H9 (cell line): ENCODE data around the gene ANKRD13D. TPM values are rescaled to one million over a fixed set of nuclear protein-coding genes. Genes with fewer than 3 reads are reported as not detected.

ENCODE experiments used
- DNase-seq: peaks from one replicate; pipeline ENCODE4 v3.0.0-alpha.2; 2017
- H2AFZ ChIP-seq: one replicate; pipeline ENCODE4 v1.6.1; 2013; ENCODE audit warnings: mild to moderate bottlenecking, low read length, control low read depth, moderate library complexity
- H2AK5ac ChIP-seq: 2 replicates; pipeline ENCODE4 v1.6.1; 2013; ENCODE audit warnings: low read length, control low read depth, mixed read lengths; ENCODE audit not compliant: insufficient read length
- H2BK120ac ChIP-seq: one replicate; pipeline ENCODE4 v1.6.1; 2013; ENCODE audit warnings: low read depth, mild to moderate bottlenecking, low read length, control low read depth, inconsistent platforms; ENCODE audit not compliant: poor library complexity, severe bottlenecking
- H2BK12ac ChIP-seq: 2 replicates; pipeline ENCODE4 v1.6.1; 2013; ENCODE audit warnings: low read length, control low read depth, mixed read lengths, low read depth; ENCODE audit not compliant: insufficient read length
- H2BK15ac ChIP-seq: 2 replicates; pipeline ENCODE4 v1.6.1; 2013; ENCODE audit warnings: low read depth, low read length, control low read depth
- H2BK20ac ChIP-seq: one replicate; pipeline ENCODE4 v1.6.1; 2013; ENCODE audit warnings: low read depth, mild to moderate bottlenecking, low read length, control low read depth, inconsistent platforms; ENCODE audit not compliant: poor library complexity, severe bottlenecking
- H2BK5ac ChIP-seq: 2 replicates; pipeline ENCODE4 v1.6.1; 2013; ENCODE audit warnings: low read length, control low read depth, mixed read lengths; ENCODE audit not compliant: insufficient read length
- H3K14ac ChIP-seq: 2 replicates; pipeline ENCODE4 v1.6.1; 2013; ENCODE audit warnings: low read length, control low read depth; ENCODE audit not compliant: insufficient read depth
- H3K18ac ChIP-seq: 2 replicates; pipeline ENCODE4 v1.6.1; 2013; ENCODE audit warnings: low read depth, mild to moderate bottlenecking, mixed read lengths, low read length, control low read depth; ENCODE audit not compliant: insufficient read length
- H3K23ac ChIP-seq: 2 replicates; pipeline ENCODE4 v1.6.1; 2013; ENCODE audit warnings: low read length, control low read depth, mixed read lengths, low read depth; ENCODE audit not compliant: insufficient read length
- H3K23me2 ChIP-seq: 2 replicates; pipeline ENCODE4 v1.6.1; 2013; ENCODE audit warnings: low read depth, mild to moderate bottlenecking, mixed read lengths, low read length, control low read depth; ENCODE audit not compliant: insufficient read length, poor library complexity, severe bottlenecking
- H3K27ac ChIP-seq: 2 replicates; pipeline ENCODE4 v1.5.1; 2013; ENCODE audit warnings: low read length, control low read depth, mixed read lengths, low read depth; ENCODE audit not compliant: insufficient read length
- H3K27me3 ChIP-seq: 2 replicates; pipeline ENCODE4 v1.6.1; 2013; ENCODE audit warnings: low read length, control low read depth, inconsistent platforms; ENCODE audit not compliant: insufficient read depth
- H3K4ac ChIP-seq: 2 replicates; pipeline ENCODE4 v1.6.1; 2013; ENCODE audit warnings: low read depth, mild to moderate bottlenecking, control low read depth, inconsistent platforms, low read length, moderate library complexity
- H3K4me1 ChIP-seq: 2 replicates; pipeline ENCODE4 v1.6.1; 2013; ENCODE audit warnings: low read length, control low read depth, inconsistent platforms; ENCODE audit not compliant: insufficient read depth
- H3K4me2 ChIP-seq: 2 replicates; pipeline ENCODE4 v1.6.1; 2013; ENCODE audit warnings: low read length, control low read depth, mixed read lengths; ENCODE audit not compliant: insufficient read length, insufficient read depth
- H3K56ac ChIP-seq: 2 replicates; pipeline ENCODE4 v1.6.1; 2013; ENCODE audit warnings: low read depth, mild to moderate bottlenecking, mixed read lengths, low read length, control low read depth; ENCODE audit not compliant: insufficient read length
- H3K79me1 ChIP-seq: 2 replicates; pipeline ENCODE4 v1.6.1; 2013; ENCODE audit warnings: low read depth, mild to moderate bottlenecking, moderate library complexity, low read length, control low read depth, inconsistent platforms; ENCODE audit not compliant: insufficient read depth, poor library complexity, severe bottlenecking
- H3K79me2 ChIP-seq: 2 replicates; pipeline ENCODE4 v1.6.1; 2013; ENCODE audit warnings: low read length, control low read depth, inconsistent platforms; ENCODE audit not compliant: insufficient read depth
- H3K9ac ChIP-seq: 2 replicates; pipeline ENCODE4 v1.6.1; 2013; ENCODE audit warnings: low read length, control low read depth, mixed read lengths; ENCODE audit not compliant: insufficient read length; ENCODE audit errors: extremely low read depth
- H3K9me3 ChIP-seq: one replicate; pipeline ENCODE4 v1.6.1; 2013; ENCODE audit warnings: low read depth, low read length, inconsistent platforms; ENCODE audit not compliant: control insufficient read depth
- H3T11ph ChIP-seq: one replicate; pipeline ENCODE4 v1.6.1; 2013; ENCODE audit warnings: mild to moderate bottlenecking, low read length, control low read depth, inconsistent platforms
- H4K20me1 ChIP-seq: one replicate; pipeline ENCODE4 v1.6.1; 2013; ENCODE audit not compliant: control insufficient read depth, insufficient read length, insufficient read depth
- H4K5ac ChIP-seq: 2 replicates; pipeline ENCODE4 v1.6.1; 2013; ENCODE audit warnings: low read depth, mild to moderate bottlenecking, mixed read lengths, low read length, control low read depth; ENCODE audit not compliant: insufficient read length
- H4K8ac ChIP-seq: replicated peaks from 2 replicates; pipeline ENCODE4 v1.6.1; 2013; ENCODE audit warnings: low read length, control low read depth, mixed read lengths, low read depth; ENCODE audit not compliant: insufficient read length
- H4K91ac ChIP-seq: 2 replicates; pipeline ENCODE4 v1.6.1; 2013; ENCODE audit warnings: low read depth, mild to moderate bottlenecking, moderate library complexity, mixed read lengths, low read length, control low read depth; ENCODE audit not compliant: insufficient read length
- H3K27ac Mint-ChIP-seq, 3 experiments: 2 replicates in 2 of 3; 3 replicates in 1 of 3; pipeline ENCODE4 v1.8.0; 2020 to 2021; ENCODE audit warnings: mixed read lengths in 3 of 3, mild to moderate bottlenecking in 1 of 3, moderate library complexity in 1 of 3
- H3K27me3 Mint-ChIP-seq: 2 replicates; pipeline ENCODE4 v1.8.0; 2021; ENCODE audit warnings: low read depth, mild to moderate bottlenecking, moderate library complexity, mixed read lengths
- H3K36me3 Mint-ChIP-seq, 3 experiments: 2 replicates in 2 of 3; 3 replicates in 1 of 3; pipeline ENCODE4 v1.8.0; 2020 to 2021; ENCODE audit warnings: low read depth in 3 of 3, mixed read lengths in 3 of 3; ENCODE audit not compliant: insufficient read depth in 1 of 3
- H3K4me1 Mint-ChIP-seq, 2 experiments: 2 replicates each; pipeline ENCODE4 v1.8.0; 2020; ENCODE audit warnings: mixed read lengths in 2 of 2
- H3K4me3 Mint-ChIP-seq, 2 experiments: 2 replicates in 1 of 2; 3 replicates in 1 of 2; pipeline ENCODE4 v1.8.0; 2020 to 2021; ENCODE audit warnings: mild to moderate bottlenecking in 2 of 2, mixed read lengths in 2 of 2, moderate library complexity in 1 of 2
- H3K9me3 Mint-ChIP-seq, 2 experiments: 2 replicates in 1 of 2; 3 replicates in 1 of 2; pipeline ENCODE4 v1.8.0; 2020; ENCODE audit warnings: mild to moderate bottlenecking in 2 of 2, mixed read lengths in 2 of 2, moderate library complexity in 1 of 2
- WGBS: extraction: QIAGEN DNeasy Blood & Tissue Kit; methylation state at CpG from one replicate; pipeline ENCODE4 v1.1.7; 2013; ENCODE audit warnings: missing lambda C conversion rate, low lambda C conversion rate, mixed read lengths; ENCODE audit not compliant: insufficient read length; ENCODE audit errors: extremely low coverage; 5-methylcytosine and 5-hydroxymethylcytosine counted together
- total RNA-seq: library from RNA; stranded (reverse); gene quantifications from 2 replicates; pipeline ENCODE4 v1.2.1, GENCODE V29; 2021
- TF ChIP-seq, protein P1 (sequence below): fragments of 200-600 bp; sonication (generic); conservative IDR thresholded peaks from 3 replicates; pipeline ENCODE4 v1.8.0; 2021; ENCODE audit warnings: antibody characterized with exemption, mild to moderate bottlenecking

ANKRD13D gene
- total RNA-seq, 1 experiment from 2014 or later = 42.1 TPM

DNA sequence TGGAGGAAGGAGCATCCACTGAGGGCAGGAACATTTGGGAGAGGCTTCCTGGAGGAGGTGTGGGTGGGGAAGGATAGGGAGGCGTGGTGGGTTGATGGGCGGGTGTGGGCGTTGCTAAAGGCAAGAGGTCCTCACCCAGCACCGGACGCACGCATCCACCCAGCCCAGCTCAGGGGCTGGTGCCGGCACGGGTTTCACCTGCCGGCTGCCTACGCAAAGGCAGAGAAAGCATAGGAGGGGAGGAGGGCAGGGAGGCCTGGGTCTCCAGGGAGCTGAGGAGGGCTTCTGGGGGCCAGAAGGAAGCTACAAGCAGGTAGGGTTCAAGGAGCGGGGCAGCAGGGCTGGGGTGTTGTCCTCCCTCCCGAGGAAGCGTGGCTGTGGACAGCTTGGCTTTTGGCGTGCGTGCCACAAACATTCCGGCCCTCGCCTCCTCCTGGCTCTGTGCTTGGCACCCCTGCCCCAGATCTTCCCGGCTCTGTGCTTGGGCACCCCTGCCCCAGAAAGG lies 22.0 kb downstream of the ANKRD13D start:
- H3K4me2 ChIP-seq = no peak overlapping the region
- Mint-ChIP-seq H3K9me3 (no peaks in the 10 kb centered on the region), H3K36me3 (peaks cover 0 to 15% (median 8%) of the 10 kb centered on the region in 3 experiments; a peak in 5 of 7 replicates), H3K4me3 (no peak overlapping the region), H3K27ac (no peak overlapping the region), H3K4me1 (no peaks in the 10 kb centered on the region; a peak in 1 of 4 replicates), H3K27me3 (peaks cover 14% of the 10 kb centered on the region)
- H3K56ac ChIP-seq = no peak overlapping the region
- H2BK20ac ChIP-seq = no peak overlapping the region
- no peaks in the 10 kb centered on the region for H3K79me1 ChIP-seq
- no peak overlapping the region for H4K5ac ChIP-seq
- H3K4ac ChIP-seq = no peak overlapping the region
- H3T11ph ChIP-seq = no peak overlapping the region
- H3K18ac ChIP-seq = no peak overlapping the region
- TF ChIP-seq, protein P1, sequence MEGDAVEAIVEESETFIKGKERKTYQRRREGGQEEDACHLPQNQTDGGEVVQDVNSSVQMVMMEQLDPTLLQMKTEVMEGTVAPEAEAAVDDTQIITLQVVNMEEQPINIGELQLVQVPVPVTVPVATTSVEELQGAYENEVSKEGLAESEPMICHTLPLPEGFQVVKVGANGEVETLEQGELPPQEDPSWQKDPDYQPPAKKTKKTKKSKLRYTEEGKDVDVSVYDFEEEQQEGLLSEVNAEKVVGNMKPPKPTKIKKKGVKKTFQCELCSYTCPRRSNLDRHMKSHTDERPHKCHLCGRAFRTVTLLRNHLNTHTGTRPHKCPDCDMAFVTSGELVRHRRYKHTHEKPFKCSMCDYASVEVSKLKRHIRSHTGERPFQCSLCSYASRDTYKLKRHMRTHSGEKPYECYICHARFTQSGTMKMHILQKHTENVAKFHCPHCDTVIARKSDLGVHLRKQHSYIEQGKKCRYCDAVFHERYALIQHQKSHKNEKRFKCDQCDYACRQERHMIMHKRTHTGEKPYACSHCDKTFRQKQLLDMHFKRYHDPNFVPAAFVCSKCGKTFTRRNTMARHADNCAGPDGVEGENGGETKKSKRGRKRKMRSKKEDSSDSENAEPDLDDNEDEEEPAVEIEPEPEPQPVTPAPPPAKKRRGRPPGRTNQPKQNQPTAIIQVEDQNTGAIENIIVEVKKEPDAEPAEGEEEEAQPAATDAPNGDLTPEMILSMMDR = no peak
- H4K20me1 ChIP-seq = no peaks in the 10 kb centered on the region
- H3K14ac ChIP-seq = no peak overlapping the region
- H3K23ac ChIP-seq = no peak overlapping the region
- no peak overlapping the region for H2BK5ac ChIP-seq
- H3K27me3 ChIP-seq = no peaks in the 10 kb centered on the region
- no CpG with 5 or more reads among the region's 18 CpGs for WGBS
- no peaks in the 10 kb centered on the region for H3K4me1 ChIP-seq
- no peak for DNase-seq
- no peak overlapping the region for H3K27ac ChIP-seq
- H4K8ac ChIP-seq = no peak overlapping the region
- no peaks in the 10 kb centered on the region for H3K9me3 ChIP-seq
- H2BK12ac ChIP-seq = no peak overlapping the region
- no peak overlapping the region for H2AK5ac ChIP-seq
- no peak overlapping the region for H4K91ac ChIP-seq
- no peaks in the 10 kb centered on the region for H3K79me2 ChIP-seq
- H3K9ac ChIP-seq = no peak overlapping the region
- H3K23me2 ChIP-seq = no peaks in the 10 kb centered on the region
- no peak overlapping the region for H2BK15ac ChIP-seq
- H2BK120ac ChIP-seq = no peak overlapping the region
- no peak overlapping the region for H2AFZ ChIP-seq
